SK-N-SH treated with all-trans-retinoic acid at 6 μM for 48 hours (cell line): ENCODE measurements around the gene GPR61.

Experiments
- ATAC-seq: fragments of 200-7000 bp; cut with Tn5 transposase; 3 replicates; pipeline ENCODE4 v1.9.1; 2020; ENCODE audit warnings: mild to moderate bottlenecking, moderate library complexity
- ARNTL ChIP-seq: fragments of 450-650 bp; formaldehyde crosslinking; IDR thresholded peaks from 2 replicates; pipeline ENCODE4 v1.5.0; 2020; ENCODE audit warnings: low read depth, mild to moderate bottlenecking, moderate library complexity, borderline replicate concordance
- BACH2 ChIP-seq: fragments of 250-450 bp; sonication (Bioruptor Pico); IDR thresholded peaks from 2 replicates; pipeline ENCODE4 v1.9.0; 2021; ENCODE audit warnings: mild to moderate bottlenecking, borderline replicate concordance
- CSDC2 ChIP-seq: fragments of 250-450 bp; sonication (Bioruptor Pico); IDR thresholded peaks from 2 replicates; pipeline ENCODE4 v1.5.0; 2020; ENCODE audit warnings: mild to moderate bottlenecking, moderate library complexity
- ESRRG ChIP-seq: fragments of 250-450 bp; sonication (Bioruptor Pico); IDR thresholded peaks from 2 replicates; pipeline ENCODE4 v1.6.1; 2021; ENCODE audit warnings: mild to moderate bottlenecking
- GLIS3 ChIP-seq: fragments of 250-450 bp; sonication (Bioruptor Pico); IDR thresholded peaks from 2 replicates; pipeline ENCODE4 v1.5.0; 2020; ENCODE audit warnings: mild to moderate bottlenecking, moderate library complexity
- ISL1 ChIP-seq: fragments of 250-450 bp; sonication (Bioruptor Pico); IDR thresholded peaks from 2 replicates; pipeline ENCODE4 v2.1.2; 2022; ENCODE audit warnings: mild to moderate bottlenecking, moderate library complexity
- OSR1 ChIP-seq: fragments of 250-450 bp; sonication (Bioruptor Pico); IDR thresholded peaks from 2 replicates; pipeline ENCODE4 v1.8.0; 2022; ENCODE audit warnings: moderate library complexity, mild to moderate bottlenecking, inconsistent platforms
- RARB ChIP-seq: fragments of 250-450 bp; sonication (Bioruptor Pico); IDR thresholded peaks from 2 replicates; pipeline ENCODE4 v1.8.0; 2021; ENCODE audit warnings: mild to moderate bottlenecking, moderate library complexity
- SNAI2 ChIP-seq: fragments of 250-450 bp; sonication (Bioruptor Pico); IDR thresholded peaks from 2 replicates; pipeline ENCODE4 v1.5.0; 2020; ENCODE audit warnings: mild to moderate bottlenecking, moderate library complexity
- TCF4 ChIP-seq: fragments of 250-450 bp; sonication (Bioruptor Pico); IDR thresholded peaks from 2 replicates; pipeline ENCODE4 v1.8.0; 2021; ENCODE audit warnings: mild to moderate bottlenecking, moderate library complexity, borderline replicate concordance
- TOX ChIP-seq: fragments of 250-450 bp; sonication (Bioruptor Pico); IDR thresholded peaks from 2 replicates; pipeline ENCODE4 v1.8.0; 2021; ENCODE audit warnings: mild to moderate bottlenecking, moderate library complexity, borderline replicate concordance
- ZC3H10 ChIP-seq: fragments of 250-450 bp; sonication (Bioruptor Pico); IDR thresholded peaks from 2 replicates; pipeline ENCODE4 v1.5.1; 2021; ENCODE audit warnings: mild to moderate bottlenecking, moderate library complexity
- ZFP30 ChIP-seq: fragments of 450-650 bp; formaldehyde crosslinking; IDR thresholded peaks from 2 replicates; pipeline ENCODE4 v1.5.0; 2022; ENCODE audit warnings: mild to moderate bottlenecking, moderate library complexity
- ZNF565 ChIP-seq: fragments of 450-650 bp; formaldehyde crosslinking; conservative IDR thresholded peaks from 2 replicates; pipeline ENCODE4 v1.5.0; 2020; ENCODE audit warnings: low read depth, mild to moderate bottlenecking, moderate library complexity
- ZNF8 ChIP-seq: fragments of 450-650 bp; formaldehyde crosslinking; IDR thresholded peaks from 2 replicates; pipeline ENCODE4 v1.5.0; 2020; ENCODE audit warnings: mild to moderate bottlenecking, moderate library complexity
- TF ChIP-seq, protein P1 (sequence below): fragments of 250-450 bp; sonication (Bioruptor Pico); IDR thresholded peaks from 2 replicates; pipeline ENCODE4 v1.8.0; 2020; ENCODE audit warnings: mild to moderate bottlenecking, moderate library complexity, borderline replicate concordance
- TF ChIP-seq, protein P2 (sequence below): fragments of 250-450 bp; sonication (Bioruptor Pico); IDR thresholded peaks from 2 replicates; pipeline ENCODE4 v1.5.1; 2020; ENCODE audit warnings: low read depth, mild to moderate bottlenecking, moderate library complexity
- TF ChIP-seq, protein P3 (sequence below): fragments of 250-450 bp; sonication (Bioruptor Pico); IDR thresholded peaks from 2 replicates; pipeline ENCODE4 v1.5.1; 2021; ENCODE audit warnings: mild to moderate bottlenecking, moderate library complexity
- TF ChIP-seq, protein P4 (sequence below): fragments of 250-450 bp; sonication (Bioruptor Pico); IDR thresholded peaks from 2 replicates; pipeline ENCODE4 v1.5.0; 2020; ENCODE audit warnings: mild to moderate bottlenecking, moderate library complexity

Gene GPR61

DNA sequence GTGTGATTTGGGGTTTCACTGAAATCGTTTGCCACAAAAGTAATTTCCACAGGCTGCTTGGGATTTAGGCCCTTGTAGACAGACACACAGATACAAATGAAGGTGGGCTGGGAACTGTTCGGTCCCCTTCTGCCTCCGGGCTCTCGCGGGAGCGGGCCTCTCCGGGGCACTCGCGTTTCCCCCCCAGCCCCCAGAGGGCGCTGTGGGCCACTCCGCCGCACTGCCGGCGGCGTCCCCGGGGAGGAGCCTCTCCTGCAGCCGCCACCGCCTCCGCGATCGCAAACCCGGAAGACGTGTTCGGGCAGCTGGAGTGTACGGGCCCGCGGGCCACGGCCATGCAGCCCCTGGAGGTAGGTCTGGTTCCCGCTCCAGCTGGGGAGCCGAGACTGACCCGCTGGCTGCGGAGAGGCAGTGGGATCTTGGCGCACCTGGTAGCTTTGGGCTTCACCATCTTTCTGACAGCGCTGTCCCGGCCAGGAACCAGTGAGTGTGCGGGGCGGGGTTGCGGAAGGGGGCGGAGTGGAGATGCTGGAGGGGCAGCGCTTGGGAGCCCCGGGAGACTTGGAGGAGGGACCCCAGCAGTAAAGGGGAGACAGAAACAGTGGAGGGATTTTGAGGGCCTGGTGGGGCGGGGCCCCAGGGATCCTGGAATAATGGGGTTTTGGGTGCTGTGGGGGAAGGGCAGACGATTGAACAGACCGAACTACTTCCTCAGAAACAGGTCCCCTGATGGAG lies 45.7 kb upstream of the GPR61 start, which contains the start of gene CYB561D1:
TSS of gene CYB561D1 (plus strand) at position 290 of the 735 bp plus-strand sequence. CDS start at position 336, 46 bp downstream.
- peak; percentile 30; the same call in 1 of the 2 replicates for TF ChIP-seq TCF4 (CRISPR knock-in tag)
- TF ChIP-seq, protein P1, sequence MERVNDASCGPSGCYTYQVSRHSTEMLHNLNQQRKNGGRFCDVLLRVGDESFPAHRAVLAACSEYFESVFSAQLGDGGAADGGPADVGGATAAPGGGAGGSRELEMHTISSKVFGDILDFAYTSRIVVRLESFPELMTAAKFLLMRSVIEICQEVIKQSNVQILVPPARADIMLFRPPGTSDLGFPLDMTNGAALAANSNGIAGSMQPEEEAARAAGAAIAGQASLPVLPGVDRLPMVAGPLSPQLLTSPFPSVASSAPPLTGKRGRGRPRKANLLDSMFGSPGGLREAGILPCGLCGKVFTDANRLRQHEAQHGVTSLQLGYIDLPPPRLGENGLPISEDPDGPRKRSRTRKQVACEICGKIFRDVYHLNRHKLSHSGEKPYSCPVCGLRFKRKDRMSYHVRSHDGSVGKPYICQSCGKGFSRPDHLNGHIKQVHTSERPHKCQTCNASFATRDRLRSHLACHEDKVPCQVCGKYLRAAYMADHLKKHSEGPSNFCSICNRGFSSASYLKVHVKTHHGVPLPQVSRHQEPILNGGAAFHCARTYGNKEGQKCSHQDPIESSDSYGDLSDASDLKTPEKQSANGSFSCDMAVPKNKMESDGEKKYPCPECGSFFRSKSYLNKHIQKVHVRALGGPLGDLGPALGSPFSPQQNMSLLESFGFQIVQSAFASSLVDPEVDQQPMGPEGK (CRISPR knock-in tag) = no peak
- ATAC-seq = peak; percentile 94

DNA sequence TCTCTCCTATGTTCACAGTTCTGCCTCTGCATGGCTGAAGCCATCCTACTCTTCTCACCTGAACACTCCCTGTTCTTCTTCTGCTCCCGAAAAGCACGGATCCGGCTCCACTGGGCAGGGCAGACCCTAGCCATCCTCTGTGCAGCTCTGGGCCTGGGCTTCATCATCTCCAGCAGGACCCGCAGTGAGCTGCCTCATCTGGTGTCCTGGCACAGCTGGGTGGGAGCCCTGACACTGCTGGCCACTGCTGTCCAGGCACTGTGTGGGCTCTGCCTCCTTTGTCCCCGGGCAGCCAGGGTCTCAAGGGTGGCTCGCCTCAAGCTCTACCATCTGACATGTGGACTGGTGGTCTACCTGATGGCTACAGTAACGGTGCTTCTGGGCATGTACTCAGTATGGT lies 43.9 kb upstream of the GPR61 start:
- TF ChIP-seq, protein P2, sequence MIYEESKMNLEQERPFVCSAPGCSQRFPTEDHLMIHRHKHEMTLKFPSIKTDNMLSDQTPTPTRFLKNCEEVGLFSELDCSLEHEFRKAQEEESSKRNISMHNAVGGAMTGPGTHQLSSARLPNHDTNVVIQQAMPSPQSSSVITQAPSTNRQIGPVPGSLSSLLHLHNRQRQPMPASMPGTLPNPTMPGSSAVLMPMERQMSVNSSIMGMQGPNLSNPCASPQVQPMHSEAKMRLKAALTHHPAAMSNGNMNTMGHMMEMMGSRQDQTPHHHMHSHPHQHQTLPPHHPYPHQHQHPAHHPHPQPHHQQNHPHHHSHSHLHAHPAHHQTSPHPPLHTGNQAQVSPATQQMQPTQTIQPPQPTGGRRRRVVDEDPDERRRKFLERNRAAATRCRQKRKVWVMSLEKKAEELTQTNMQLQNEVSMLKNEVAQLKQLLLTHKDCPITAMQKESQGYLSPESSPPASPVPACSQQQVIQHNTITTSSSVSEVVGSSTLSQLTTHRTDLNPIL (CRISPR knock-in tag) = no peak
- no peak for TF ChIP-seq ZNF8 (CRISPR knock-in tag)
- TF ChIP-seq ARNTL (CRISPR knock-in tag) = no peak
- TF ChIP-seq GLIS3 (CRISPR knock-in tag) = no peak
- no peak for TF ChIP-seq ESRRG (CRISPR knock-in tag)
- no peak for TF ChIP-seq ISL1
- no peak for TF ChIP-seq TOX (CRISPR knock-in tag)
- no peak for ATAC-seq

DNA sequence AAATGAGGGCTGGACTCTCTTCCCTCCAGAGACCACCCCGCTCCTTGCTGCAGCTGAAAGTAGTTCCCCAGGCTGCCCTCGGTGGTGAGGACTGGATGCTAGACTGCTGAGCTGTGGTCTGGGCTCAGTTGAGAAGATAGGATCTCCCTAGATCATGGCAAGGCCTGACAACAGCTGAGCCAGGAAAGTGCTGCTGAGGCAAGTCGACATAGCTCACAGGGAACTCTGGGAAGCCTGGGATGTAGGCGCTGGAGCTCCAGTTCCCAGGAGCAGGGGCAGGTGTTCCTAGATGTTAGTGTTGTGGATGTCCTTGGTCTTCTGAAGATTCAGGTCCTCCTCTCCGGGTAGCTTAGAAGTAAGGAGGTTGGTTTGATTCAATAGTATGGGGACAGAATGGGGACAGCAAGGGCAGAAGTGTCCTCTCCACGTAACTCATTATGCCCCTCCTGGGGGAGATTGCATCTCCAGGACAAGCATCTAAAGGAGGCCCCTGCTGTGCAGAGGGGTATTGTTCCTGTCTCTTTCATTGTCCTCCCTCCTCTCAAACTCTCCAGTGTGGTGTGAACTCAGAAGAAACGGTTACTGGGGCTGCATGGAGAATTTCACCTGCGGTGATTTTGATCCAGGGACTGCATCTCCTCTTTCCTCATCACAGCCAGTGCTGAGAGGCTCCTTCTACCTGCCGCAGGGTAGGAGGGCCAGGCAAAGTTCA lies 42.1 kb upstream of the GPR61 start:
- TF ChIP-seq, protein P3, sequence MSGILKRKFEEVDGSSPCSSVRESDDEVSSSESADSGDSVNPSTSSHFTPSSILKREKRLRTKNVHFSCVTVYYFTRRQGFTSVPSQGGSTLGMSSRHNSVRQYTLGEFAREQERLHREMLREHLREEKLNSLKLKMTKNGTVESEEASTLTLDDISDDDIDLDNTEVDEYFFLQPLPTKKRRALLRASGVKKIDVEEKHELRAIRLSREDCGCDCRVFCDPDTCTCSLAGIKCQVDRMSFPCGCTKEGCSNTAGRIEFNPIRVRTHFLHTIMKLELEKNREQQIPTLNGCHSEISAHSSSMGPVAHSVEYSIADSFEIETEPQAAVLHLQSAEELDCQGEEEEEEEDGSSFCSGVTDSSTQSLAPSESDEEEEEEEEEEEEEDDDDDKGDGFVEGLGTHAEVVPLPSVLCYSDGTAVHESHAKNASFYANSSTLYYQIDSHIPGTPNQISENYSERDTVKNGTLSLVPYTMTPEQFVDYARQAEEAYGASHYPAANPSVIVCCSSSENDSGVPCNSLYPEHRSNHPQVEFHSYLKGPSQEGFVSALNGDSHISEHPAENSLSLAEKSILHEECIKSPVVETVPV = no peak
- TF ChIP-seq SNAI2 (no peak), ZFP30 (CRISPR knock-in tag) (no peak), OSR1 (no peak), CSDC2 (CRISPR knock-in tag) (no peak), ARNTL (CRISPR knock-in tag) (no peak), RARB (no peak), ISL1 (no peak), GLIS3 (CRISPR knock-in tag) (no peak), TOX (CRISPR knock-in tag) (no peak), BACH2 (CRISPR knock-in tag) (no peak), ZNF565 (CRISPR knock-in tag) (no peak)
- TF ChIP-seq, protein P2 (CRISPR knock-in tag) = no peak
- TF ChIP-seq, all 23 proteins: peak for 0
- ATAC-seq = no peak

DNA sequence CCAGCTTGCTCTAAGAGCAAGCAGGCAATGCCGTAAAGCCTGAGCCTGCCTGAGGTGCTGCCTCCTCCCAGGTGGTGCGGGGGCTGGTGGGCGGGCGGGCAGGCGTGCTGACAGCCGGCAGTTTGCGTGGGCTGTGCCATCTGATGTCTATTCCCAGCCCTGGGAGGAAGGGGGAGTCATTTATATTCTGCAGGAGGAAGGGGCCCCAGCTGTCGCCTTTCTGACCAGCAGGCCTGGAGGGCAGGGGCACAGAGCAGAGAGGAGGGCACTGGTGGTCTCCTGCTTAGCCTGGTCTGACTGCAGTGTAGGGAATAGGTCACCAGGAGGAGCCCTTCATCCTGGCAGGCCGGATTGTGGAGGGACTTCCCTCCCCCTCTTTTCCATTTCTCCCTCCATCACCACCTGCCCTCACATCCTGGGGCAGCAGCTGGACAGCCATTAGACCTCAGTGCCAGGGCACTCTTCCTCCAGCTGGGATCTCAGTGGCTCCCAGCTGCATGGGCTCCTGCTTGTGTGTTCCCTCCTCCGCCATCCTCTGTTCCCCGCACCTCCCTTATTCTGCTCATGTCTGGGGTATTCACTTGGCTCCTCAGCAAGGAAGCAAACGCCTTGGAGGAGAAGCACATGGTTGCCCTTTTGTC lies 41.4 kb upstream of the GPR61 start:
- ATAC-seq = peak; percentile 20; the same call in 1 of the 3 replicates
- TF ChIP-seq ARNTL (CRISPR knock-in tag) (no peak), ZC3H10 (CRISPR knock-in tag) (no peak), TCF4 (CRISPR knock-in tag) (no peak), ZFP30 (CRISPR knock-in tag) (no peak), RARB (no peak)
- TF ChIP-seq, protein P2 (CRISPR knock-in tag) = no peak
- TF ChIP-seq, protein P3 = no peak
- TF ChIP-seq, protein P4, sequence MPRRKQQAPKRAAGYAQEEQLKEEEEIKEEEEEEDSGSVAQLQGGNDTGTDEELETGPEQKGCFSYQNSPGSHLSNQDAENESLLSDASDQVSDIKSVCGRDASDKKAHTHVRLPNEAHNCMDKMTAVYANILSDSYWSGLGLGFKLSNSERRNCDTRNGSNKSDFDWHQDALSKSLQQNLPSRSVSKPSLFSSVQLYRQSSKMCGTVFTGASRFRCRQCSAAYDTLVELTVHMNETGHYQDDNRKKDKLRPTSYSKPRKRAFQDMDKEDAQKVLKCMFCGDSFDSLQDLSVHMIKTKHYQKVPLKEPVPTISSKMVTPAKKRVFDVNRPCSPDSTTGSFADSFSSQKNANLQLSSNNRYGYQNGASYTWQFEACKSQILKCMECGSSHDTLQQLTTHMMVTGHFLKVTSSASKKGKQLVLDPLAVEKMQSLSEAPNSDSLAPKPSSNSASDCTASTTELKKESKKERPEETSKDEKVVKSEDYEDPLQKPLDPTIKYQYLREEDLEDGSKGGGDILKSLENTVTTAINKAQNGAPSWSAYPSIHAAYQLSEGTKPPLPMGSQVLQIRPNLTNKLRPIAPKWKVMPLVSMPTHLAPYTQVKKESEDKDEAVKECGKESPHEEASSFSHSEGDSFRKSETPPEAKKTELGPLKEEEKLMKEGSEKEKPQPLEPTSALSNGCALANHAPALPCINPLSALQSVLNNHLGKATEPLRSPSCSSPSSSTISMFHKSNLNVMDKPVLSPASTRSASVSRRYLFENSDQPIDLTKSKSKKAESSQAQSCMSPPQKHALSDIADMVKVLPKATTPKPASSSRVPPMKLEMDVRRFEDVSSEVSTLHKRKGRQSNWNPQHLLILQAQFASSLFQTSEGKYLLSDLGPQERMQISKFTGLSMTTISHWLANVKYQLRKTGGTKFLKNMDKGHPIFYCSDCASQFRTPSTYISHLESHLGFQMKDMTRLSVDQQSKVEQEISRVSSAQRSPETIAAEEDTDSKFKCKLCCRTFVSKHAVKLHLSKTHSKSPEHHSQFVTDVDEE (CRISPR knock-in tag) = no peak
